ENCODE results near the gene TRIP4.

- TF ChIP-seq CTCF (IDR thresholded peaks at IDR 0.05) (peak in 2 of 6 experiments; percentile 12 to 19), POLR2A (IDR thresholded peaks at IDR 0.05) (peak; percentile 37 to 86)
Observed at GRCh38 chr15:64387562-64388168, at the start of gene TRIP4.

All from adrenal gland (tissue), 5 donors.